Effector memory CD8-positive, alpha-beta T cell (primary cell): ENCODE data around the gene DRP2.
A peak's percentile ranks its signal among the peaks of the same experiment; 100 is the strongest.
"Not testable (repeated sequence)": the region's sequence is repeated elsewhere in the genome, so short reads cannot be mapped to it uniquely, and the experiment has no call there.

Source experiments
- ATAC-seq: fragments of 150-1000 bp; cut with Tn5 transposase; replicated peaks from 2 replicates; pipeline ENCODE4 v1.10.0; 2021; ENCODE audit warnings: mild to moderate bottlenecking, moderate library complexity
- DNase-seq, 3 experiments: peaks; one replicate each; pipeline ENCODE4 v3.0.0; 2021
- H3K27ac Mint-ChIP-seq, 2 donors: one replicate each; pipeline ENCODE4 v1.8.0; 2022; ENCODE audit warnings: mild to moderate bottlenecking in 2 of 2, mixed read lengths in 2 of 2, moderate library complexity in 2 of 2
- H3K27me3 Mint-ChIP-seq, 2 donors: one replicate each; pipeline ENCODE4 v1.8.0; 2022; ENCODE audit warnings: mixed read lengths in 2 of 2
- H3K36me3 Mint-ChIP-seq: one replicate; pipeline ENCODE4 v1.8.0; 2022; ENCODE audit warnings: mild to moderate bottlenecking, moderate library complexity, mixed read lengths; ENCODE audit not compliant: insufficient read depth
- H3K4me1 Mint-ChIP-seq, 2 donors: one replicate each; pipeline ENCODE4 v1.8.0; 2022; ENCODE audit warnings: low read depth in 2 of 2, mixed read lengths in 2 of 2
- H3K4me3 Mint-ChIP-seq, 2 donors: one replicate each; pipeline ENCODE4 v1.8.0; 2022; ENCODE audit warnings: mild to moderate bottlenecking in 2 of 2, mixed read lengths in 2 of 2, moderate library complexity in 2 of 2
- H3K9me3 Mint-ChIP-seq, 2 donors: one replicate each; pipeline ENCODE4 v1.8.0; 2022; ENCODE audit warnings: mixed read lengths in 2 of 2

Gene DRP2

GRCh38 chrX:101263766-101264165 is 44.2 kb downstream of the DRP2 start:
- DNase-seq = no peak
- Mint-ChIP-seq H3K4me3 (no peak overlapping the region), H3K36me3 (no peaks in the 10 kb centered on the region)

GRCh38 chrX:101265869-101266428 is 46.4 kb downstream of the DRP2 start:
- no peaks in the 10 kb centered on the region for H3K36me3 Mint-ChIP-seq
- ATAC-seq (no peak), DNase-seq (no peak)
- H3K4me1 Mint-ChIP-seq = no peaks in the 10 kb centered on the region
- H3K4me3 Mint-ChIP-seq = no peak overlapping the region
- no peaks in the 10 kb centered on the region for H3K27me3 Mint-ChIP-seq
- H3K9me3 Mint-ChIP-seq = no peaks in the 10 kb centered on the region
- H3K27ac Mint-ChIP-seq = no peak overlapping the region

More at GRCh38 chrX:101263766-101264165, 44.2 kb downstream of the DRP2 start:
- no peaks in the 10 kb centered on the region for H3K9me3 Mint-ChIP-seq
- no peaks in the 10 kb centered on the region for H3K27me3 Mint-ChIP-seq
- H3K4me1 Mint-ChIP-seq = no peaks in the 10 kb centered on the region
- ATAC-seq = no peak
- no peak overlapping the region for H3K27ac Mint-ChIP-seq

- Mint-ChIP-seq H3K27ac (no peak overlapping the region), H3K4me3 (no peak overlapping the region), H3K36me3 (no peaks in the 10 kb centered on the region), H3K9me3 (no peaks in the 10 kb centered on the region), H3K4me1 (no peaks in the 10 kb centered on the region), H3K27me3 (no peaks in the 10 kb centered on the region)
- ATAC-seq (no peak), DNase-seq (no peak)
These were observed 54.6 kb downstream of the DRP2 start for GRCh38 chrX:101274198-101274597.

DNA sequence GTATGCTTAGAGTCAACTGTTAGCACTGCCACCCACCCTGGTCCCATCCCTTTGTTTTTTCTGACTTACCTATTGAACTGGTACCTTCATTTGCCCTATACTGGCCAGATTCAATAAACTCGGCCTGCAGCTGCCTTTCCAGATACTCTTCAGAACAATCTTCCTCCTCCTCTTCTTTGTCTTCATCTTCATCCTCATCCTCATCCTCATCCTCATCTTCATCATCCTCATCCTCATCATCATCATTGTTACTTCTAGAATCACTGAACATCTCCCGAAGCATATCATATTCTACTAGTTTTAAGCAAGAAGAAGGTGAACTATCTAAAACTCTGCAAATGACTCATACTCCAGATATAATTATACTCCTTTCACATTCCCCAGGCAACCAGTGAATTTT is 56.7 kb downstream of the DRP2 start:
- Mint-ChIP-seq H3K27ac (no peak overlapping the region), H3K36me3 (no peaks in the 10 kb centered on the region), H3K9me3 (no peaks in the 10 kb centered on the region), H3K4me1 (no peaks in the 10 kb centered on the region), H3K4me3 (no peak overlapping the region), H3K27me3 (no peaks in the 10 kb centered on the region)
- ATAC-seq (no peak), DNase-seq (no peak)

GRCh38 chrX:101287402-101287801 is 67.8 kb downstream of the DRP2 start:
- no peaks in the 10 kb centered on the region for H3K9me3 Mint-ChIP-seq
- ATAC-seq (no peak), DNase-seq (peak in 1 of 3 experiments; percentile 9)
- H3K27me3 Mint-ChIP-seq = peaks cover 0 to 1% of the 10 kb centered on the region in 2 donors
- no peak overlapping the region for H3K4me3 Mint-ChIP-seq
- H3K4me1 Mint-ChIP-seq = no peaks in the 10 kb centered on the region
- H3K36me3 Mint-ChIP-seq = no peaks in the 10 kb centered on the region
- no peak overlapping the region for H3K27ac Mint-ChIP-seq

DNA sequence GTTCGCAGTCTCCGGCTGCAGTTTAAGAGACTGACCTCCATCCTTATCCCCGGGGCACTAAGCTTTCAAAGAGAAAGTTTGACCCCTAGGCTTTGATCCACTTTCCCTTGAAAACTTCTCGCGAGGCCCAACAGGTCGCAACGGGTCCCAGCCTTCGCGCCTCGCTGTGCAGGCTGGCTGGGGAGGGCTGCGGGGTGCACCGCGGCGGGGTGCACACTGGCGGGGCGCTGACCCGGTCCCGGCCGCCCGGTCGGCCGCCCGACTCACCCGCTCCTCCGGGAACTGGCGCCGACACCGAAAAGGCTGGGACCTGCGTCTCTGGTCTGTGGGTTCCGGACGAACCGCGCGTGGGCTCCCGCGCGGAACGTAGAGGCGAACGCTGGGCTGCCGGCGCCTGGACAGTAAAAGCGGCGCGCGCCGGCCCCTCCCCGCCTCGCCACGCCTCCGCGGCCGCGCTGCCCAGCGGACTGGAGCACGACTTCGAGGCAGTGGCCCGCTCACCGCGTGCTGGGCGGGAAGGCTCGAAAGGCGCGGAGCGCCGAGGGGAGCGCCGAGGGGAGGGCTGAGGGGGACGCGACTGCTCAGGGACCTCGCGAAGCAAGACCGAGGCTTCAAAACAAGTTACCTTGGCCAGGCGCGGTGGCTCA is 71.5 kb downstream of the DRP2 start, which contains the start of gene TAF7L:
Gene TAF7L (minus strand): TSS at position 378 of the 647 bp plus-strand sequence. CDS start 3,791 bp downstream, outside the sequence.
- Mint-ChIP-seq H3K36me3 (no peaks in the 10 kb centered on the region), H3K27me3 (peaks cover 0 to 8% of the 10 kb centered on the region in 2 donors), H3K9me3 (no peaks in the 10 kb centered on the region), H3K4me3 (no peak within 1 kb of the TSS), H3K4me1 (no peaks in the 10 kb centered on the region), H3K27ac (no peak within 1 kb of the TSS)
- DNase-seq (no peak), ATAC-seq (no peak)

- not testable (repeated sequence) for H3K4me1 Mint-ChIP-seq, H3K36me3 Mint-ChIP-seq, H3K4me3 Mint-ChIP-seq, H3K27ac Mint-ChIP-seq, H3K27me3 Mint-ChIP-seq, DNase-seq, H3K9me3 Mint-ChIP-seq, ATAC-seq
These were observed 76.0 kb downstream of the DRP2 start for GRCh38 chrX:101295603-101296002.

- Mint-ChIP-seq H3K36me3 (no peaks in the 10 kb centered on the region), H3K27ac (no peak overlapping the region), H3K27me3 (no peaks in the 10 kb centered on the region), H3K9me3 (no peaks in the 10 kb centered on the region), H3K4me1 (no peaks in the 10 kb centered on the region), H3K4me3 (no peak overlapping the region)
- DNase-seq (no peak), ATAC-seq (no peak)
These were observed 84.2 kb downstream of the DRP2 start for GRCh38 chrX:101303790-101304189.
